ENCODE results near the gene VLDLR.

The VLDLR gene

DNA sequence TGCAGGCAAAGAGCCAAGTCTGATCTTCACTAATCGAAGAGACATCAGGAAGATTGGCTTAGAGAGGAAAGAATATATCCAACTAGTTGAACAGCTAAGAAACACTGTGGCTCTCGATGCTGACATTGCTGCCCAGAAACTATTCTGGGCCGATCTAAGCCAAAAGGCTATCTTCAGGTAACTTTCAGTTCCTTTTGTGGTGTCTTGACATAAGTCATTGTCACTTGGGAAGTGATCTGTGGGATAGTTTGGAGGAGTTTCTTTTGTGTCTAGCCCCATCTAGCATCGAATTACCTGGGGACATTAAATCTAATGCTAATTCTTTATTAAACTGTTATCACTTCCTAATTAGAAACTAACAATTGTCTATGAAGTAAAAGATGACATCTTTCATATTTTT, 24.0 kb downstream of the VLDLR start:
- DNase-seq (ENCODE audit: extremely low read depth, insufficient read length): no peak
- Histone ChIP-seq H3K36me3 (ENCODE audit: control insufficient read depth, insufficient read depth, low read length) (no peaks in the 10 kb centered on the region), H3K4me3 (replicated peaks; ENCODE audit: low read depth, low read length) (no peak overlapping the region), H3K27me3 (replicated peaks; ENCODE audit: control insufficient read depth, insufficient read depth, low read length) (no peaks in the 10 kb centered on the region)
- no peak for TF ChIP-seq CTCF (IDR thresholded peaks at IDR 0.05; ENCODE audit: insufficient read depth, low read length, poor library complexity, severe bottlenecking)

- Histone ChIP-seq H3K4me3 (replicated peaks; ENCODE audit: low read depth, low read length) (no peak overlapping the region), H3K36me3 (ENCODE audit: control insufficient read depth, insufficient read depth, low read length) (no peaks in the 10 kb centered on the region), H3K27me3 (replicated peaks; ENCODE audit: control insufficient read depth, insufficient read depth, low read length) (no peaks in the 10 kb centered on the region)
- no peak for TF ChIP-seq CTCF (IDR thresholded peaks at IDR 0.05; ENCODE audit: insufficient read depth, low read length, poor library complexity, severe bottlenecking)
- no peak for DNase-seq (ENCODE audit: extremely low read depth, insufficient read length)
Observed at GRCh38 chr9:2655411-2655901, 33.9 kb downstream of the VLDLR start.

- no peak for TF ChIP-seq CTCF (IDR thresholded peaks at IDR 0.05; ENCODE audit: insufficient read depth, low read length, poor library complexity, severe bottlenecking)
- DNase-seq (ENCODE audit: extremely low read depth, insufficient read length): peak; percentile 7
- Histone ChIP-seq H3K4me3 (replicated peaks; ENCODE audit: low read depth, low read length) (no peak overlapping the region), H3K27me3 (replicated peaks; ENCODE audit: control insufficient read depth, insufficient read depth, low read length) (no peaks in the 10 kb centered on the region), H3K36me3 (ENCODE audit: control insufficient read depth, insufficient read depth, low read length) (no peaks in the 10 kb centered on the region)
Observed at GRCh38 chr9:2657427-2657826, 35.8 kb downstream of the VLDLR start.

DNA sequence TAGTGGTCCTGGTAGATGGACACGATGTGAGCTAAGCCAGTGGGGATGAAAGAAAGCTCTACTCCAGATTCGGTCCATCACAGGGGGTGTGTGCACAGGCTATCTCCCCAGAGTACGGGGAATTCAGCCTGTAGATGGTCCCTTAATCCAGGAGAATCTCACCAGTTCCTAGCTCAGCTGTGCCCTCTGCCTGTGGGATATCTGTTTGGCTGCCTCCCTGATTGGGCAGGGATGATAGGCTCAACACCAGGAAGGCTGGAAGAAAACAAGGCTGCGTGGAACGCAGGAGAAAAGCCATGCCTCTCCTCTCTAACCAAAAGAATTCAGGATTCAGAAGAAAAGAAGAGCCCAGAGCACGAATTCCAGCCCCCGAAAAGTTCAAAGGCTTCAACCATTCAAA, 40.9 kb downstream of the VLDLR start:
- no peaks in the 10 kb centered on the region for H3K36me3 ChIP-seq (ENCODE audit: control insufficient read depth, insufficient read depth, low read length)
- DNase-seq (ENCODE audit: extremely low read depth, insufficient read length): no peak
- H3K4me3 ChIP-seq (replicated peaks; ENCODE audit: low read depth, low read length): no peak overlapping the region
- TF ChIP-seq CTCF (IDR thresholded peaks at IDR 0.05; ENCODE audit: insufficient read depth, low read length, poor library complexity, severe bottlenecking): no peak
- no peaks in the 10 kb centered on the region for H3K27me3 ChIP-seq (replicated peaks; ENCODE audit: control insufficient read depth, insufficient read depth, low read length)

- no peak for DNase-seq (ENCODE audit: extremely low read depth, insufficient read length)
- Histone ChIP-seq H3K4me3 (replicated peaks; ENCODE audit: low read depth, low read length) (no peak overlapping the region), H3K27me3 (replicated peaks; ENCODE audit: control insufficient read depth, insufficient read depth, low read length) (no peaks in the 10 kb centered on the region)
Observed at GRCh38 chr9:2663461-2664173, 42.0 kb downstream of the VLDLR start.

More at GRCh38 chr9:2663461-2664173, 42.0 kb downstream of the VLDLR start:
- no peak for TF ChIP-seq CTCF (IDR thresholded peaks at IDR 0.05; ENCODE audit: insufficient read depth, low read length, poor library complexity, severe bottlenecking)
- H3K36me3 ChIP-seq (ENCODE audit: control insufficient read depth, insufficient read depth, low read length): no peaks in the 10 kb centered on the region
